K562 (cell line): Measurements from ENCODE around the gene KCNB1. TPM values are rescaled to one million over a fixed set of nuclear protein-coding genes. Genes with fewer than 3 reads are reported as not detected.

Experiments used
- ATAC-seq: fragments of 200-7000 bp; cut with Tn5 transposase; 3 replicates; pipeline ENCODE4 v1.9.1; 2020; ENCODE audit warnings: moderate library complexity
- BruUV-seq: library from RNA; stranded (reverse); fragments of 400-500 nt; replicated peaks from 2 replicates; lab custom pipeline; 2021; lab: Mats Ljungman, UMichigan
- CTCF ChIA-PET: fragments of 300-600 bp; formaldehyde crosslinking; extraction: SDS; loops from one replicate; lab custom pipeline; 2021; ENCODE audit warnings: low intra/inter-chr PET ratio; lab: Yijun Ruan, JAX
- POLR2A ChIA-PET: fragments of 300-600, 350-650 bp; sonication (Branson Sonifier 250); formaldehyde crosslinking; extraction: SDS; loops from one replicate; lab custom pipeline; 2021; ENCODE audit warnings: antibody characterized with exemption, inconsistent platforms; lab: Yijun Ruan, JAX
- DNase-seq, 4 experiments: peaks; one replicate each; pipeline versions ENCODE4 v3.0.0 to v3.0.0-alpha.2; 2011 to 2018; ENCODE audit warnings: low spot score in 3 of 4, mixed read lengths in 3 of 4; ENCODE audit errors: extremely low read depth in 1 of 4
- FAIRE-seq: peaks from 2 replicates; lab custom pipeline; 2011; peaks lifted over from hg19 to GRCh38; lab: Jason Lieb, UNC
- H2AFZ ChIP-seq: 2 replicates; pipeline ENCODE4 v1.6.0; 2011; ENCODE audit warnings: low read depth, low read length, control low read depth, inconsistent platforms
- H3K27ac ChIP-seq: fragments of 200-600 bp; 3 replicates; pipeline ENCODE4 v1.8.0; 2011; ENCODE audit warnings: low read depth, mild to moderate bottlenecking, control low read depth, inconsistent platforms, low read length, moderate library complexity, mixed read lengths; ENCODE audit errors: extremely low read depth
- H3K27me3 ChIP-seq, 2 experiments: fragments of 300-600 bp in 1 of 2; 2 replicates in 1 of 2; 3 replicates in 1 of 2; pipeline versions ENCODE4 v1.6.0 to v1.8.0; 2011; ENCODE audit warnings: inconsistent platforms in 2 of 2, low read length in 2 of 2, mild to moderate bottlenecking in 1 of 2, mixed read lengths in 1 of 2, moderate library complexity in 1 of 2; ENCODE audit not compliant: control insufficient read depth in 2 of 2, insufficient read depth in 2 of 2
- H3K36me3 ChIP-seq: fragments of 300-600 bp; 3 replicates; pipeline ENCODE4 v1.8.0; 2011; ENCODE audit warnings: mild to moderate bottlenecking, low read length, inconsistent platforms; ENCODE audit not compliant: control insufficient read depth, insufficient read depth
- H3K4me1 ChIP-seq, 2 experiments: fragments of 200-600 bp in 1 of 2; replicated peaks in 1 of 2; 2 replicates in 1 of 2; 3 replicates in 1 of 2; pipeline versions ENCODE4 v1.5.1 to v1.8.0; 2011; ENCODE audit warnings: inconsistent platforms in 2 of 2, low read length in 2 of 2, mild to moderate bottlenecking in 1 of 2, mixed read lengths in 1 of 2, moderate library complexity in 1 of 2; ENCODE audit not compliant: control insufficient read depth in 2 of 2, insufficient read depth in 2 of 2
- H3K4me2 ChIP-seq: 2 replicates; pipeline ENCODE4 v1.6.1; 2011; ENCODE audit warnings: low read length, control low read depth, inconsistent platforms, mixed read lengths; ENCODE audit not compliant: insufficient read depth
- H3K4me3 ChIP-seq: fragments of 200-600 bp; sonication (generic), shearing (Covaris generic); 2 replicates; pipeline ENCODE4 v1.5.1; 2016; ENCODE audit warnings: control low read depth, inconsistent platforms
- H3K79me2 ChIP-seq: fragments of 200-600 bp; 3 replicates; pipeline ENCODE4 v1.8.0; 2011; ENCODE audit warnings: low read length, inconsistent platforms; ENCODE audit not compliant: control insufficient read depth, insufficient read depth
- H3K9ac ChIP-seq, 2 experiments: 2 replicates each; pipeline versions ENCODE4 v1.6.0 to v1.6.1; 2011; ENCODE audit warnings: low read depth in 2 of 2, low read length in 2 of 2, control low read depth in 1 of 2, inconsistent platforms in 1 of 2, mild to moderate bottlenecking in 1 of 2, mixed read lengths in 1 of 2; ENCODE audit not compliant: insufficient read depth in 1 of 2
- H3K9me1 ChIP-seq: one replicate; pipeline ENCODE4 v1.6.0; 2011; ENCODE audit warnings: inconsistent platforms, mild to moderate bottlenecking, low read length, moderate library complexity; ENCODE audit not compliant: control insufficient read depth, insufficient read depth
- H3K9me3 ChIP-seq: replicated peaks from 2 replicates; pipeline ENCODE4 v1.5.1; 2011; ENCODE audit warnings: low read depth, low read length, inconsistent platforms; ENCODE audit not compliant: control insufficient read depth, insufficient read depth
- H4K20me1 ChIP-seq: replicated peaks from 2 replicates; pipeline ENCODE4 v1.6.1; 2011; ENCODE audit warnings: low read length, inconsistent platforms, mixed read lengths; ENCODE audit not compliant: control insufficient read depth, insufficient read depth
- ARNT ChIP-seq, 2 experiments: fragments of 450-650 bp; IDR thresholded peaks; 2 replicates each; pipeline ENCODE4 v1.6.1; 2016; ENCODE audit warnings: mild to moderate bottlenecking in 1 of 2
- BCOR ChIP-seq: fragments of 450-650 bp; IDR thresholded peaks from 2 replicates; pipeline ENCODE4 v1.6.1; 2016
- CBFA2T2 ChIP-seq: fragments of 450-650 bp; conservative IDR thresholded peaks from 2 replicates; pipeline ENCODE4 v1.6.1; 2017; ENCODE audit warnings: mild to moderate bottlenecking
- CBX8 ChIP-seq: fragments of 200-600 bp; sonication (generic); IDR thresholded peaks from 2 replicates; pipeline ENCODE4 v1.6.1; 2012; ENCODE audit warnings: borderline replicate concordance, mixed run types, low read depth, mild to moderate bottlenecking, moderate library complexity, mixed read lengths, low read length, control low read depth, inconsistent platforms; ENCODE audit not compliant: poor library complexity, severe bottlenecking; ENCODE audit errors: extremely low read depth
- E2F3 ChIP-seq: fragments of 250-450 bp; sonication (Bioruptor Pico); IDR thresholded peaks from 2 replicates; pipeline ENCODE4 v1.4.0; 2020; ENCODE audit warnings: mild to moderate bottlenecking
- ELF2 ChIP-seq: fragments of 250-450 bp; sonication (Bioruptor Pico); IDR thresholded peaks from 2 replicates; pipeline ENCODE4 v1.5.0; 2021; ENCODE audit warnings: mild to moderate bottlenecking
- GABPB1 ChIP-seq: sonication (generic); formaldehyde crosslinking; IDR thresholded peaks from 2 replicates; pipeline ENCODE4 v1.8.0; 2022; ENCODE audit warnings: mild to moderate bottlenecking, missing genetic modification reagents
- RFX7 ChIP-seq: fragments of 250-450 bp; sonication (Bioruptor Pico); IDR thresholded peaks from 2 replicates; pipeline ENCODE4 v1.5.1; 2021; ENCODE audit warnings: mild to moderate bottlenecking
- SIRT6 ChIP-seq: IDR thresholded peaks from one replicate; pipeline ENCODE4 v1.6.1; 2012; ENCODE audit warnings: low read depth, mild to moderate bottlenecking, control low read depth, inconsistent platforms, low read length, moderate library complexity
- SMC3 ChIP-seq: conservative IDR thresholded peaks from 2 replicates; pipeline ENCODE4 v1.6.1; 2011; ENCODE audit warnings: low read depth, low read length, improper control_type of control experiment; ENCODE audit not compliant: insufficient read depth
- SPI1 ChIP-seq: IDR thresholded peaks from 2 replicates; pipeline ENCODE4 v1.6.1; 2011; ENCODE audit warnings: low read depth, low read length, control low read depth, borderline replicate concordance
- SRSF9 ChIP-seq: fragments of 200-400 bp; formaldehyde crosslinking; IDR thresholded peaks from 2 replicates; pipeline ENCODE4 v1.6.1; 2017; ENCODE audit warnings: low read depth, low read length, borderline replicate concordance
- THRA ChIP-seq: fragments of 450-650 bp; IDR thresholded peaks from 2 replicates; pipeline ENCODE4 v1.6.1; 2017; ENCODE audit warnings: mild to moderate bottlenecking, moderate library complexity
- THRAP3 ChIP-seq: fragments of 450-650 bp; IDR thresholded peaks from 2 replicates; pipeline ENCODE4 v1.6.1; 2016; ENCODE audit warnings: mild to moderate bottlenecking, inconsistent platforms, borderline replicate concordance
- ZBED1 ChIP-seq: IDR thresholded peaks from 2 replicates; pipeline ENCODE4 v1.6.1; 2014
- ZFP36 ChIP-seq: fragments of 150-350 bp; IDR thresholded peaks from 2 replicates; pipeline ENCODE4 v1.6.1; 2018; ENCODE audit warnings: low read length, low read depth; ENCODE audit not compliant: partially characterized antibody
- WGBS: fragments of 100-300 bp; shearing (Covaris generic); methylation state at CpG from one replicate; pipeline ENCODE4 v1.1.6; 2016; ENCODE audit warnings: low coverage, mixed read lengths; ENCODE audit not compliant: insufficient coverage; ENCODE audit errors: missing lambda C conversion rate; 5-methylcytosine and 5-hydroxymethylcytosine counted together
- in situ Hi-C: fragments of 300-500 bp; cut with MboI; formaldehyde crosslinking; loops from 4 replicates; pipeline ENCODE4 v1.15.0; 2018; ENCODE audit warnings: inconsistent platforms, mixed read lengths
- intact Hi-C: fragments of 100-400 bp; cut with micrococcal nuclease; formaldehyde crosslinking; loops from 2 replicates; pipeline ENCODE4 v1.14.2; 2022
- polyA plus RNA-seq, 8 experiments: library from polyadenylated mRNA; depleted of rRNA in 4 of 8; stranded (reverse) in 5 of 8; unstranded in 3 of 8; fragments of >200 nt; fragmentation: Nextera tagmentation in 2 of 8; fragmentation: Illumina TruSeq in 1 of 8; extraction: Ambion mirVana in 2 of 8; extraction: Trizol in 1 of 8; gene quantifications; 2 replicates each; pipeline versions ENCODE4 v1.2.1 to v1.2.3, GENCODE V29; 2011 to 2014; ENCODE audit warnings: inconsistent platforms in 1 of 8, missing spikeins in 1 of 8
- total RNA-seq, 7 experiments: library from RNA; depleted of rRNA in 6 of 7; stranded (reverse); fragments of >200 nt in 6 of 7; fragmentation: Illumina TruSeq in 2 of 7; extraction: Trizol in 2 of 7; gene quantifications; 2 replicates each; pipeline versions ENCODE4 v1.2.1 to v1.2.3, GENCODE V29; 2011 to 2021; ENCODE audit warnings: low replicate concordance in 1 of 7

KCNB1 gene
- total and polyA plus RNA-seq, 9 of the 15 experiments (the other 6 are each of a cell fraction or from before 2014, with no cell fraction given): 0.01 to 0.06 TPM; not detected in 7

GRCh38 chr20:49481116-49481515, 1.4 kb downstream of the KCNB1 start:
- WGBS: 2% methylated on average over 3 of the region's 3 CpGs
- FAIRE-seq (no peak), ATAC-seq (no peak), DNase-seq (no peak)
- no peaks in the 10 kb centered on the region for H3K9me3 ChIP-seq
- no peaks in the 10 kb centered on the region for H3K9me1 ChIP-seq
- no peak overlapping the region for H3K9ac ChIP-seq
- no peak overlapping the region for H3K27ac ChIP-seq
- TF ChIP-seq THRAP3 (no peak), CBFA2T2 (no peak), BCOR (no peak), SIRT6 (no peak), SRSF9 (no peak), ZBED1 (no peak), SMC3 (no peak), GABPB1 (no peak), ARNT (IDR thresholded peaks at IDR 0.05) (no peak), E2F3 (CRISPR knock-in tag) (no peak), SPI1 (no peak), RFX7 (CRISPR knock-in tag) (no peak), THRA (no peak), ELF2 (CRISPR knock-in tag) (no peak), ZFP36 (no peak), CBX8 (no peak)
- no peak overlapping the region for H3K4me2 ChIP-seq
- no peaks in the 10 kb centered on the region for H4K20me1 ChIP-seq
- ChIA-PET CTCF (no interaction called here), POLR2A (interaction anchor here (0.6 kb wide), 1 partner anchor 1061 kb away, joined by 3 read pairs; no protein-coding TSS in a partner anchor)
- in situ Hi-C loops (no loop called here), intact Hi-C loops (no loop called here)
- no TSS peak for BruUV-seq
- no peaks in the 10 kb centered on the region for H3K79me2 ChIP-seq
- no peak overlapping the region for H3K4me3 ChIP-seq
- peaks cover 0 to 16% of the 10 kb centered on the region in 2 experiments; a peak in 2 of 5 replicates for H3K4me1 ChIP-seq
- H2AFZ ChIP-seq: no peak overlapping the region
- no peaks in the 10 kb centered on the region for H3K36me3 ChIP-seq
- H3K27me3 ChIP-seq: peaks cover 2 to 16% of the 10 kb centered on the region in 2 experiments; a peak in 3 of 5 replicates
